Measurements from ENCODE around the gene TOP1. TPM values are rescaled to one million over a fixed set of nuclear protein-coding genes. Genes with fewer than 3 reads are reported as not detected.

Gene TOP1
- total RNA-seq, 6 experiments from 2014 or later = 17.3 to 29.7 (median 25.5) TPM

DNA sequence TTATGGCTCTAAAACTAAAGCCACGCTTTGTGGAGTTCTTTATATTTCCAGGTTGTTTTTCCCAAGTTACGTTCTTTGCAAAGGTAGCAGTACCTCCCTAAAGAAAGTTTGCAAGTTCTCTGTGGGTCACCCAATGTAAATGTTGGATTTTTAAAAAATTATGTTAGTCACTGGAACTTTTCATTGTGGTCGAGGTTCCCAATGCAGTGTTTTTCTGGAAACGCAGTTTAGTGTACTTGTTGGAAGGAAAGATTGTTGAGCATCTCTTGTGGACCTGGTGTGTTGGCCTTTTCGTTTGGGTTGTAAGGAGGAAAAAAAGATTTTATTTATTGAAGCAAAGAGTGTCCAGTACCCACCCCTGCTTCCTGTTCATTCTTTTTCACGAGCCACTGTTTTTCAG lies 1.4 kb downstream of the TOP1 start:
- WGBS (ENCODE audit: insufficient coverage, low coverage, low lambda C conversion rate, missing lambda C conversion rate) = 22% methylated on average over 6 of the region's 6 CpGs
- Histone ChIP-seq H3K4me3 (peak overlapping the region; percentile 79 to 94 (median 84)), H3K4me1 (peaks cover 0 to 38% (median 11%) of the 10 kb centered on the region in 4 donors), H3K9me3 (no peaks in the 10 kb centered on the region), H3K36me3 (no peaks in the 10 kb centered on the region), H3K27ac (peak overlapping the region; percentile 97), H3K27me3 (no peaks in the 10 kb centered on the region)
- ATAC-seq (no peak), DNase-seq (no peak)
- TF ChIP-seq POLR2A (IDR thresholded peaks at IDR 0.05) = no peak
- TF ChIP-seq, protein P1, sequence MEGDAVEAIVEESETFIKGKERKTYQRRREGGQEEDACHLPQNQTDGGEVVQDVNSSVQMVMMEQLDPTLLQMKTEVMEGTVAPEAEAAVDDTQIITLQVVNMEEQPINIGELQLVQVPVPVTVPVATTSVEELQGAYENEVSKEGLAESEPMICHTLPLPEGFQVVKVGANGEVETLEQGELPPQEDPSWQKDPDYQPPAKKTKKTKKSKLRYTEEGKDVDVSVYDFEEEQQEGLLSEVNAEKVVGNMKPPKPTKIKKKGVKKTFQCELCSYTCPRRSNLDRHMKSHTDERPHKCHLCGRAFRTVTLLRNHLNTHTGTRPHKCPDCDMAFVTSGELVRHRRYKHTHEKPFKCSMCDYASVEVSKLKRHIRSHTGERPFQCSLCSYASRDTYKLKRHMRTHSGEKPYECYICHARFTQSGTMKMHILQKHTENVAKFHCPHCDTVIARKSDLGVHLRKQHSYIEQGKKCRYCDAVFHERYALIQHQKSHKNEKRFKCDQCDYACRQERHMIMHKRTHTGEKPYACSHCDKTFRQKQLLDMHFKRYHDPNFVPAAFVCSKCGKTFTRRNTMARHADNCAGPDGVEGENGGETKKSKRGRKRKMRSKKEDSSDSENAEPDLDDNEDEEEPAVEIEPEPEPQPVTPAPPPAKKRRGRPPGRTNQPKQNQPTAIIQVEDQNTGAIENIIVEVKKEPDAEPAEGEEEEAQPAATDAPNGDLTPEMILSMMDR (IDR thresholded peaks at IDR 0.05) = no peak
- intact Hi-C loops (cut with DNase I) = no loop called here

DNA sequence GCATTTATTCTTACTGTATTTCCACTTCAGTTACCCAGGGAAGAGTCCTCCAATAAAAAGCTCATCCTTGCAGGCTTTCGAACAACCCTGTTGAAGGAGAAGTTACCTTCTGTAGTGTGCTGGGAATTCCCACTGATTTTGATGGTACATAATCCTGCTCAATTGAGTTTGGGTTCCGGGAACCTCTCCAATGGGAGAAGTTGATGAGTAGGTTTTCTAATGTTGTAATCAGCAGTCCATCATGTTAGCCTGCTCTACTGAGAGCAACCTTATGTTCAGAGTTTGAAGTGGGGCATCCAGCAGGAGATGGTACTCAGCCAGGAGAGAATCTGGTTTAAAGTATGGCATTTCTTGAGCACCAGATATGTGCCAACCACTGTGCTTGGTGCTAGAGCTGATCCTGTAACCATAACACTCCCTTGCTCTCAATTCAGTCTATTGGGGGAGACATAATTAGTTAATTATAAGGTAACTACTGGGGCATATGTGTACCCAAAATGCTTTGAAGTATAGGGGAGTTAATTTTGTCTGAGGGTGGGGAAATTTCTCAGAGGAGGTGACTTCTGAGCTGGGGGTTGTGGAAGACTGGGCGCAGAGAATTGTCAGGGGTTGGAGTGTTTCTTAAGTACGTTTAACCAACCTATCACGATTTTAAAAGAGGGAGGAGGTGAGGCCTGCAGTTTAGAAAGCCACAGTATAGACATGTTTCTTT lies 2.1 kb downstream of the TOP1 start:
- Histone ChIP-seq H3K36me3 (no peaks in the 10 kb centered on the region), H3K4me1 (peaks cover 0 to 38% (median 11%) of the 10 kb centered on the region in 4 donors), H3K4me3 (peak overlapping the region in 2 of 3 donors; percentile 79 to 94), H3K27ac (no peak overlapping the region), H3K27me3 (no peaks in the 10 kb centered on the region), H3K9me3 (no peaks in the 10 kb centered on the region)
- TF ChIP-seq, protein P1 (IDR thresholded peaks at IDR 0.05) = no peak
- no peak for TF ChIP-seq POLR2A (IDR thresholded peaks at IDR 0.05)
- DNase-seq = no peak
- ATAC-seq = peak in 1 of 4 donors; percentile 2
- intact Hi-C loops (cut with DNase I) = no loop called here
- 56% methylated on average over 5 of the region's 5 CpGs for WGBS (ENCODE audit: insufficient coverage, low coverage, low lambda C conversion rate, missing lambda C conversion rate)

DNA sequence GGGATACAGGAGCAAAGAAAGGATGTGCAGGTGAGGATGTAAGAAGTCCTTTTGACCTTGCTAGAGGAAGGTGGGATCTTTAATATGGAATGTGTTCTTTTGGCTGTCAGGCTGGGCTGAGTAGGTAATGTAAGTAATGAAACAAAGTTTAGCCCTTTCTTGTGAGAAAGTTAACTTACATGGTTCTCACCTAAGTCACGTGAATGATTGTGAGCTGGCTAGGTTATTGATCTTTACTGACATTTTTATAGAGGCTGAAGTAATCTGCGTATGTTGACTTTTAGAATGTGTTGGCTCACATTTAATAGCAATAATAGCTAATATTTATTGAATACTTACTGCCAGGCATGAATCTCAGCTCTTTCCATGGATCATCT lies 2.6 kb downstream of the TOP1 start:
- DNase-seq (no peak), ATAC-seq (no peak)
- peaks cover 0 to 38% (median 11%) of the 10 kb centered on the region in 4 donors for H3K4me1 ChIP-seq
- WGBS (ENCODE audit: insufficient coverage, low coverage, low lambda C conversion rate, missing lambda C conversion rate) = 54% methylated on average over 2 of the region's 2 CpGs
- no peaks in the 10 kb centered on the region for H3K9me3 ChIP-seq
- H3K36me3 ChIP-seq = no peaks in the 10 kb centered on the region
- H3K27ac ChIP-seq = no peak overlapping the region
- intact Hi-C loops (cut with DNase I) = no loop called here
- H3K27me3 ChIP-seq = no peaks in the 10 kb centered on the region
- no peak for TF ChIP-seq POLR2A (IDR thresholded peaks at IDR 0.05)
- TF ChIP-seq, protein P1 (IDR thresholded peaks at IDR 0.05) = no peak
- H3K4me3 ChIP-seq = no peak overlapping the region

DNA sequence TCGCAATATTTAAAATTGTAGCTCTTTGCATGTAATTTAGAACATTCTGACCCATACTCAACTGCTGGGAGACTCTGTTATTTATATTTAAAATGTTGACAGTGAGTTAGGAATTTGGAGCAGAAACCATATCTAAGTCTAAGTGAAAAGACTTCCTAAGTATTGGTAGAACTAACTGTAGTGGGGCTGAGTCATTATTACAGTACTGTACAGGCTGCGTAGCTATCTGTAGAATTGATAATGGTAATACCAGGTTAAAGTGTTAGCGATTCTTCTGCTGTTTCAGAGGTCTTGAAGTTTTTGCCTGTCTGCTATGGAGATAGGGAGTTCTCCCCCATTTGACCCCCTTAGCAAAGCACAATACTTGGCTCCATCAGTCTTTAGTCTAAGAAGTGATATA lies 3.6 kb downstream of the TOP1 start:
- intact Hi-C loops (cut with DNase I) = no loop called here
- Histone ChIP-seq H3K4me3 (no peak overlapping the region), H3K9me3 (no peaks in the 10 kb centered on the region), H3K36me3 (no peaks in the 10 kb centered on the region), H3K4me1 (peaks cover 0 to 38% (median 11%) of the 10 kb centered on the region in 4 donors), H3K27ac (no peak overlapping the region), H3K27me3 (no peaks in the 10 kb centered on the region)
- TF ChIP-seq, protein P1 (IDR thresholded peaks at IDR 0.05) = no peak
- no peak for TF ChIP-seq POLR2A (IDR thresholded peaks at IDR 0.05)
- WGBS (ENCODE audit: insufficient coverage, low coverage, low lambda C conversion rate, missing lambda C conversion rate) = 86% methylated on average over 3 of the region's 3 CpGs
- DNase-seq = no peak
- no peak for ATAC-seq

Measured in right lobe of liver (tissue), 6 donors.